NB4 (cell line): ENCODE data around the gene KCNK4.

Source experiments
- DNase-seq: peaks from one replicate; pipeline ENCODE4 v3.0.0; 2010; ENCODE audit warnings: low read depth
- H3K4me3 ChIP-seq: one replicate; pipeline ENCODE4 v1.5.1; 2011; ENCODE audit warnings: mild to moderate bottlenecking, low read depth, low read length, moderate library complexity
- CTCF ChIP-seq: IDR thresholded peaks from one replicate; pipeline ENCODE4 v1.5.1; 2012; ENCODE audit warnings: low read depth, low read length
- MAX ChIP-seq: IDR thresholded peaks from 2 replicates; pipeline ENCODE4 v1.6.1; 2011; ENCODE audit warnings: low read depth, low read length
- MYC ChIP-seq: IDR thresholded peaks from 2 replicates; pipeline ENCODE4 v1.6.1; 2011; ENCODE audit warnings: low read depth, low read length
- POLR2A ChIP-seq: IDR thresholded peaks from 2 replicates; pipeline ENCODE4 v1.6.1; 2011; ENCODE audit warnings: mild to moderate bottlenecking; ENCODE audit not compliant: insufficient read length; ENCODE audit errors: extremely low read depth

The KCNK4 gene

GRCh38 chr11:64263021-64263946, 27.8 kb upstream of the KCNK4 start:
- no peak for TF ChIP-seq MAX
- TF ChIP-seq POLR2A, result no peak
- no peak for TF ChIP-seq MYC
- TF ChIP-seq CTCF, result no peak
- DNase-seq, result no peak
- H3K4me3 ChIP-seq, result no peak overlapping the region

- no peak for TF ChIP-seq MYC
- TF ChIP-seq CTCF, result no peak
- no peak for TF ChIP-seq POLR2A
- TF ChIP-seq MAX, result no peak
- no peak for DNase-seq
- H3K4me3 ChIP-seq, result no peak overlapping the region
These were observed 27.2 kb upstream of the KCNK4 start for GRCh38 chr11:64263947-64264317.

- no peak overlapping the region for H3K4me3 ChIP-seq
- no peak for DNase-seq
- TF ChIP-seq MYC, result no peak
- no peak for TF ChIP-seq MAX
- TF ChIP-seq CTCF, result no peak
- TF ChIP-seq POLR2A, result no peak
These were observed 26.7 kb upstream of the KCNK4 start for GRCh38 chr11:64264371-64264852.

- DNase-seq, result no peak
- TF ChIP-seq CTCF (no peak), POLR2A (no peak), MYC (no peak), MAX (no peak)
- no peak overlapping the region for H3K4me3 ChIP-seq
These were observed 25.6 kb upstream of the KCNK4 start for GRCh38 chr11:64265176-64266160.

GRCh38 chr11:64266339-64266738, 24.8 kb upstream of the KCNK4 start:
- H3K4me3 ChIP-seq, result no peak overlapping the region
- no peak for DNase-seq

More at GRCh38 chr11:64266339-64266738, 24.8 kb upstream of the KCNK4 start:
- no peak for TF ChIP-seq POLR2A
- no peak for TF ChIP-seq CTCF
- TF ChIP-seq MAX, result no peak
- no peak for TF ChIP-seq MYC
